Measurements from ENCODE around the gene PHRF1. TPM values are rescaled to one million over a fixed set of nuclear protein-coding genes. Genes with fewer than 3 reads are reported as not detected.

Gene PHRF1
- total and polyA plus RNA-seq, 7 donors, result 6.6 to 29.3 (median 16.1) TPM

DNA sequence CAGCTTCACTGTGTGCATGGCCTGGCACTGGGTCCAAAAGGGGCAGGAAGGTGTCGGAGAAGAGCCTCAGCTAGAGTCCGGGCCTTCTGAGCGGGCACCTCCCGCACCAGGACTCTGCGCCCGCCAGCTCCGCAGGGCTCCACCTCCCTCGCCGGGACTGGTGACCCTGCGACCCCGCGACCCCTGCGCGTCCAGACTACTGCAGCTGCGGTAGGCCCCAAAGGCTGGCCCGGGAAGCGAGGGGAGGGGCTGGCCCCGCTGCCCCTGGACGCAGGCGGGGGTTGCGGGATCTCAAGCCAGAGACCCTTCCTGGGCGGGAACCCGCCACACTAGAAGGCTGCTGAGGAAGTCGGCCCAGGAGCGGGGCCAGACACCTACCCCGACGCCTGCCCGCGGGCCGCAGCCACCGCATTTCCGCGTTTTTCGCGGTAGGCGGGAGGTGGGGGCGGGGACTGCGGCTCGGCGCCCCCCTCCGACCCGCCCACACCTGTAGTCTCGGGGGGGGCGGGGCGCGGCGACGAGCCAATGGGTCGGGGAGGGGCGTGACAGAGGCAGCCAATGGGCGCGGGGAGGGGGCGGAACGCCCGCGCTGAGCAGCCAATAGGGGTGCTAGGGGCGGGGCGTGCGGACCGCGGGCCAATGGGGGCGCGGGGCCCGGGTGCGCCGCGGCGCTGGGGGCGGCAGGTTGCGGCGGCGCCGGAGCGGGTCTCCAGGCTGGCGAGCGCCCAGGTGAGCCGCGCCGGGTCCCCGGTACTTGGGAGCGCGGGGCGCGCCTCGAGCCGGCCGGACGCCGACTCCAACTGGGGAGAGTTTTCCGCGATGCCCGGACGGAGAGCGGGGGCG, 15.7 kb upstream of the PHRF1 start, which contains the start of the genes LMNTD2 and RASSF7:
TSS of gene LMNTD2 (minus strand) at position 434 of the 843 bp plus-strand sequence. CDS start at position 412, 22 bp downstream.
TSS of gene RASSF7 (plus strand) at position 666 of the 843 bp plus-strand sequence. CDS start 799 bp downstream, outside the sequence.
- Histone ChIP-seq H3K27me3 (peaks cover 25 to 41% (median 38%) of the 10 kb centered on the region in 3 donors), H3K27ac (peak within 1 kb of the TSS; percentile 3 to 59 (median 54)), H3K9me3 (no peaks in the 10 kb centered on the region), H3K4me3 (peak within 1 kb of the TSS; percentile 38 to 74 (median 68)), H3K4me1 (peaks cover 0 to 22% (median 20%) of the 10 kb centered on the region in 4 donors), H3K36me3 (no peaks in the 10 kb centered on the region)
- peak in 1 of 4 donors; percentile 30 for TF ChIP-seq POLR2AphosphoS5 (IDR thresholded peaks at IDR 0.05)
- peak in 1 of 2 donors; percentile 48 for TF ChIP-seq POLR2A (IDR thresholded peaks at IDR 0.05)
- TF ChIP-seq EP300 (IDR thresholded peaks at IDR 0.05), result no peak
- TF ChIP-seq CTCF (IDR thresholded peaks at IDR 0.05), result no peak
- 1 to 3% methylated on average over 95 of the region's 95 CpGs for WGBS, 2 donors
- DNase-seq, result peak; percentile 93
- intact Hi-C loops (cut with DNase I), result no loop called here

GRCh38 chr11:561148-562003, 14.9 kb upstream of the PHRF1 start:
- intact Hi-C loops (cut with DNase I), result no loop called here

GRCh38 chr11:562046-562645, 14.1 kb upstream of the PHRF1 start:
- Histone ChIP-seq H3K27ac (no peak overlapping the region), H3K27me3 (peaks cover 14 to 24% (median 22%) of the 10 kb centered on the region in 3 donors), H3K4me1 (peaks cover 0 to 16% (median 15%) of the 10 kb centered on the region in 4 donors), H3K36me3 (no peaks in the 10 kb centered on the region), H3K4me3 (no peak overlapping the region), H3K9me3 (no peaks in the 10 kb centered on the region)
- WGBS, 2 donors, result 89 to 94% methylated on average over 29 of the region's 29 CpGs
- no peak for DNase-seq
- intact Hi-C loops (cut with DNase I), result no loop called here
- TF ChIP-seq CTCF (IDR thresholded peaks at IDR 0.05), result no peak
- no peak for TF ChIP-seq POLR2A (IDR thresholded peaks at IDR 0.05)
- no peak for TF ChIP-seq POLR2AphosphoS5 (IDR thresholded peaks at IDR 0.05)
- no peak for TF ChIP-seq EP300 (IDR thresholded peaks at IDR 0.05)

More at GRCh38 chr11:561148-562003, 14.9 kb upstream of the PHRF1 start:
- H3K27ac ChIP-seq, result peak overlapping the region in 3 of 4 donors; percentile 1 to 59 (median 34)
- peaks cover 0 to 16% (median 15%) of the 10 kb centered on the region in 4 donors for H3K4me1 ChIP-seq
- TF ChIP-seq CTCF (IDR thresholded peaks at IDR 0.05) (no peak), EP300 (IDR thresholded peaks at IDR 0.05) (no peak), POLR2AphosphoS5 (IDR thresholded peaks at IDR 0.05) (no peak), POLR2A (IDR thresholded peaks at IDR 0.05) (no peak)
- H3K9me3 ChIP-seq, result no peaks in the 10 kb centered on the region
- WGBS, 2 donors, result 3 to 7% methylated on average over 67 of the region's 67 CpGs
- no peak for DNase-seq
- no peaks in the 10 kb centered on the region for H3K36me3 ChIP-seq
- peak overlapping the region; percentile 21 to 74 (median 68) for H3K4me3 ChIP-seq
- H3K27me3 ChIP-seq, result peaks cover 17 to 32% (median 29%) of the 10 kb centered on the region in 3 donors

GRCh38 chr11:563066-563811, 13.0 kb upstream of the PHRF1 start:
- intact Hi-C loops (cut with DNase I), result no loop called here
- no peaks in the 10 kb centered on the region for H3K36me3 ChIP-seq
- no peaks in the 10 kb centered on the region for H3K9me3 ChIP-seq
- no peak for DNase-seq
- H3K27me3 ChIP-seq, result peaks cover 10 to 14% (median 12%) of the 10 kb centered on the region in 3 donors
- H3K27ac ChIP-seq, result no peak overlapping the region
- H3K4me1 ChIP-seq, result peaks cover 0 to 25% (median 21%) of the 10 kb centered on the region in 4 donors
- no peak overlapping the region for H3K4me3 ChIP-seq
- 91 to 94% methylated on average over 18 of the region's 18 CpGs for WGBS, 2 donors
- no peak for TF ChIP-seq CTCF (IDR thresholded peaks at IDR 0.05)
- TF ChIP-seq POLR2A (IDR thresholded peaks at IDR 0.05), result no peak
- TF ChIP-seq EP300 (IDR thresholded peaks at IDR 0.05), result no peak
- TF ChIP-seq POLR2AphosphoS5 (IDR thresholded peaks at IDR 0.05), result no peak
